ENCODE results near the gene HLA-DPA1.

HLA-DPA1 gene

DNA sequence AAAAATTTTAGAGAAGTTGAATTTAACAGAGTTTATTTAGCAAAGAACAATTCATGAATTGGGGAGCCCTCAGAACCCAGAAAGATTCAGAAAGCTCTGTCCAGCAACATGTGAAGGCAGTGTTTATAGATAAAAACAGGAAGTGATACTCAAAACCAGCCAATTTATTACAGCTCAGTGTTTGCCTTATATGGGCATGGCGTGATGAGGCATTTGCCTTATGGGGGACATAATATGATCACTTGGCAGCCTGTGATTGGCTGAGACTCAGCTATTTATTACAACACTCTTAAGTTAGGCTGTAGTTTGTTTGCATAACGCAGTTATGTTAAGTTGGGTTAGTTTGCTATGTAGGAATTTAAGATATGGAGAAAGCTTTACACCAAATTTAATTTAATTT, 11.5 kb downstream of the HLA-DPA1 start:
- no peak for DNase-seq

DNA sequence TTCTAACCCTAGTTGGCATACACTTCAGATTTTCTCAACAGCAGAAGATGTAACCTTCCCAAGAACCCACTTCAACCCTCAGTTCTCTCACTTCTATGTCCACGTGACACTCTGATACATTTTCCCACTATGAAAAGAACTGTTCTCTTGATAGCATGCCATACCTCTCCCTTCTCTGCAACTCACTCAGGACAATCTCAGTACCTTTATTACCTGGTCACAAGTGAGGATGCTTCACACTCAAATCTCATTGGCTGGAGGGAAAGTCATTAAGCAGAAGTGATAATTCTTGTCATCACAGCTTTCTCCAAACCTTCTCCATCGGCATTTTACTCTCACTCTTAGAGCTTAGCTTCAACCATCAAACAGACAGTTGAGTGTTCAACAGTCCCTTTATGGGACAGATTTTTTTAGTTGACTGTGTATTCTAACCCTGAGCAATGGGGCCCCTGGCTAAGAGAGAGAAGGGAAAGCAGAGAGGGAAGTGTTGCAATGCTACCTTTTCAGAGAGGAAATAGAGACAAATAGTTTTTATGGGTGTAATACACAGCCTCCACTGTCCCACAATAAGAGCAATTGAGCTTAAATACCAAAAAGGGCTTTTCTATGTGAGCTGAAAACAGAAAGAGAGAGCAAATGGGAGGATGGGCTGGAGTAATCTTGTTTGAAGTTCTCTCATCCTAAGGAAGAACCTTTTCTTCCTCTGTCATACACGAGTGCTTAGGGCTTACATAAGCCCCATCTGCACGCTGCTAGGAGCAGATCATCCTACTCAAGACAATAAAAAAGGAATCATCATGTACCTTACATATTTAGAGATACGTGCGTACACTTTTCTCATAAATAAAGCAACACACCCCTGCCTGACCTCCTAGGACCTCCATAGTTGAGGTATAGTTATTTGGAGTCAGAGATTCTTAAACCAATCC, 16.0 kb downstream of the HLA-DPA1 start:
- DNase-seq: no peak

DNA sequence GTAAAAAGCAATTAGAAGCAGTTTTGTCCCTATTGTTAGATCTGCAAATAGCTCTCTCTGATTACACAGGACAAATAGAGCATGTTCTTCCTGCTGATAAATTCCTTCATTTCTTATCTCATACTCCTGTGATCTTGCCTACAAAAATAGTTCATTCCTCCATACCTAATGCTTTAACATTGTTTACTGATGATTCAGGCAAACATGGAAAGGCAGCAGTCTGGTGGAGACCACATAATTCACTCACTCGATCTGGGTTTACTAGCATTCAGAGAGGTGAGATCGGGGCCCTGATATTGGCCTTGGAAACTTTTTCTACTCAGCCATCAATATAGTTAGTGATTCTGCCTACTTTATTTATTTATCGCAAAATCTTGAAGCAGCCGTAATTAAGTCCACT, 20.2 kb downstream of the HLA-DPA1 start:
- DNase-seq: no peak

DNA sequence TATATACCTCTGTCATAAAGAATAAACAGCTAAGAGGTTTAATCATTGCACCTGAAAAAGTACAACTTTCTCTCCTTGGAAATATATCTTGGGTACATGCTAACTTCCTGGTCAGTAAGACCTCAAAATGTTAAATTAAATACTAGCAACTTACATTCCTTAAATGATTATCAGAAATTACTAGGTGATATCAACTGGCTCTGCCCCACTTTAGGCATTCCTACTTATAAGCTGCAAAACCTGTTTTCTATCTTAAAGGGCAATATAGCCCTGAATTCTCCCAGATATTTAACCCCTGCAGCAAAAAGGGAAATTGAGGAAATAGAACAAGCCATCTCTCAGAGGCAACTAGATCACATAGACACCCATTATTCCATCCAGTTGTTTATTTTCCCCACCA, 20.8 kb downstream of the HLA-DPA1 start:
- DNase-seq: no peak

DNA sequence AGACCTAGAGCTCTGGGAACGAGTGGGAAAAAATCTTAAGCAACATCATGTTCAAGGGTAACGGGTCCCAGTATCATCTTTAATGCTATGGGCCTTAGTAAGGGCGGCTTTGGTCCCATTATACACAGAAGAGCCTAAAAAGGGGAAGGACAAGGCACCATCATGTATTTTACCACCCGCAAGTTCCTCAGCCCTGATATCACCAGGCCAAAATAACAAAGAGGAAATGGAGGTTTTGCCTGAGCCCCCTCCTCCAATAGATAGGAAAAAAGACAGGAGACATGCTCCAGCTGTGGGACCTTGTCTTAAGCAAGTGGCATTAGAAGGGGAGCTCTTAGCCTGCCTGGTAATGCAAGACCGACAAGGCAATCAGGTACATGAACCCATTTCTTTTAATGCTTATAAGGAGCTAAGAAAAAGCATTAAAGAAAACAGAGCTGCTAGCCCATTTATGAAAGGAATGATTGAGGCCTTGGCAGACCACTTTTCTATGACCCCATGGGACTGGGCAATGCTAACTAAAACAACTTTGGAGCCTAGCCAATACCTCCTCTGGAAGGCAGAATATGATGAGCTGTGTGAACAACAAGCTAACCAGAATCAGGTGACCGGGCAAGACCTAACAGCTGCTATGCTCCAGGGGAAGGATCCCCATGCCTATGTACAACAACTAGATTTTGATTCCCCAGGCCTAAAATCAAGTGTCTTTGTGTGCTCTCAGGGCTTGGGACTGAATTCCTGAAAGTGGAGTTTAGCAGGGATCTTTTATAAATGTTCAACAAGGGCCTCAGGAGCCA, 23.2 kb downstream of the HLA-DPA1 start:
- no peak for DNase-seq

DNA sequence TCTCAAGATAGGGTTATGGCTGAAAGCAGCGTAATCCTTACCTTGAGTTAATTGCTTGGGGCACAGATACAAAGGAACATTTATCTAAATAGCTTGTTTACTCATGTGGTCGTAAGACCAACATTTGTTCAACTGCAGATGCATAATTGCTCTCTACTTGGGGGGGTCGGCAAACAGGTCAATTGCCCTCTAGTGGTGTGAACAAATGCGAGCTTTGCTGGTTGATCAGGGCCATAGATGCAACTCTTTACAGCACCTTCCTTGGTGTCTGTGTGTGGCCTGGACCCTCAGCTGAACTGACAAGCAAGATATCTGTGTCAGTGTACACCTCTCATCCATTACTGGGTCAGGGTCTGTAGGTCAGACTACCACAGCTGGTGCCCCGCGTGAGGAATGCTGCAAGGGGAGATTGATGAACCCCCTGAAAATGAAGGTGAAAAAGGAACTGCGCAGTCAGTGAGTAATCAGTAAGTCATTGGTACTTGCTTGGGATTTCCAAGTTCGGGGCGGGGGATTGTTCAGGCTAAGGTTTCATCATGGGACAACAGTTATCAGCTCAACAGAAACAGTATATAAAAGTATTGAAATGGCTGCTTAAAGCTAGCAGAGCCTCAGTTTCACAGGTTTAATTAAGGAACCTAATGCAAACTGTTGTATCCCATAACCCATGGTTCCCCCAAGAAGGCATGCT, 24.0 kb downstream of the HLA-DPA1 start:
- DNase-seq: no peak

DNA sequence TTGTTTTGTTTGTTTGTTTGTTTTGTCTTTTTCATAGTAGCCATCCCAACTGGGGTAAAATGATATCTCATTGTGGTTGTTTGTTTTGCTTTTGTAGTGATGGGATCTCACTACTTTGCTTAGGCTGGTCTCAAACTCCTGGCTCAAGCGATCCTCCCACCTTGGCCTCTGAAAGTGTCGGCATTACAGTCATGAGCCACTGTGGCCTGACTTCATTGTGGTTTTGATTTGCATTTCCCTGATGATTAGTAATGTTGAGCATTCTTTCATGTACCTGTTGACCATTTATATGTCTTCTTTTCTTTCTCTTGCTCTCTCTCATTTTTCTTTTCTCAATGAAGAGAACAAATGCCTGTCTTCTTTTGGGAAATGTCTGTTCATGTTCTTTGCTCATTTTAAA, 33.3 kb downstream of the HLA-DPA1 start:
- no peak for DNase-seq

DNA sequence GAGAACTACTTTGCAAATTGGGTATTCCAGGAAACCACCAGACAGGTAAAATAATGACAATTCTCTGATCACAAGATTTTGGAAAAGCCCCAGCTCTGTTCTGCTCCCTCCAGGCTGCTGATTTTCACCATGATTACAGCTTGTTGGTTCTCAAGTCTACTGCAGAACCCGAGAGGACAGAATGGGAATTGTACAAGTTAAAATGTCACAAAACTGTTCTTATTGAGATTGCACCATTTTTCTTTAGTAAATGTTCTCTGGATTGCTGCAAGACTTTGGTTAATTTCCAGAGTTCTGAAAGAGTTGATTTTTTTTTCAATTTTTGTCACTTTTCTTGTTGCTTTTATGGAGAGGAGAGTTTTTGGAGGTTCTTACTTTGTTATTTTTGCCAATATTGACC, 36.9 kb downstream of the HLA-DPA1 start:
- DNase-seq: no peak

DNA sequence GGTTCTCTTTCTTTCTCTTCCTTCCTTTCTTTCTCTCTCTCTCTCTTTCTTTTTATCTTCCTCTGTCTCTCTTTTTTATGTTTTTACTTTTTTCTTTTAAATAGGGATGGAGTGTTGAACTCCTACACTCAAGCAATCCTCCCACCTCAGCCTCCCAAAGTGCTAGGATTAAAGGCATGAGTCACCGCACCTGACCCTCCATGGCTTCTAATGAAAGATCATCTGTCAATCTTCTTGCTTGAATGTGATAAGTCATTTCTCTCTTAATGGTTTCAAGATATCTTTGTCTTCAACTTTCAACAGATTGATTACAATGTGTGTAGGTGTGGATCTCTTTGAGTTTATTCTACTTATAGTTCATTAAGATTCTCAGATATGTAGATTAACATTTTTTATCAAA, 38.9 kb downstream of the HLA-DPA1 start:
- no peak for DNase-seq

DNA sequence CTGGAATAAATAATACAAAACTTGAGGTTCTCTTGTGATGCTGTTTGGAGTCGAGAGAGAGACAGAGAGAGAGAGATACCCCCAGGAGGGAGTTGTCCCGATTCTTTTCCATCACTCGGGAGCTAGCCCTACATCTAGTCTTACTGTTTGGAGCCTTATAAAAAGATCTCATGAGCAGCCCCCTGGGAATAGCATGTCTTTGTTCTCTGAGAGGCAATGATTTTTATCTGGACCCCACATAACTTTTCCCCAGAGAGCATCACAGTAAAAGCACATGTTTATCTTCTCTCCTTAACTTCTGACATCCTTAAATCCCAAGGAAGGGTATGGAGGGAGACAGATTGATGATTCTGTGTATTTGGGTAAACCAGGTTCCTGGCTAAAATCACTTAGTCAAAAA, 43.2 kb downstream of the HLA-DPA1 start:
- DNase-seq: no peak

DNA sequence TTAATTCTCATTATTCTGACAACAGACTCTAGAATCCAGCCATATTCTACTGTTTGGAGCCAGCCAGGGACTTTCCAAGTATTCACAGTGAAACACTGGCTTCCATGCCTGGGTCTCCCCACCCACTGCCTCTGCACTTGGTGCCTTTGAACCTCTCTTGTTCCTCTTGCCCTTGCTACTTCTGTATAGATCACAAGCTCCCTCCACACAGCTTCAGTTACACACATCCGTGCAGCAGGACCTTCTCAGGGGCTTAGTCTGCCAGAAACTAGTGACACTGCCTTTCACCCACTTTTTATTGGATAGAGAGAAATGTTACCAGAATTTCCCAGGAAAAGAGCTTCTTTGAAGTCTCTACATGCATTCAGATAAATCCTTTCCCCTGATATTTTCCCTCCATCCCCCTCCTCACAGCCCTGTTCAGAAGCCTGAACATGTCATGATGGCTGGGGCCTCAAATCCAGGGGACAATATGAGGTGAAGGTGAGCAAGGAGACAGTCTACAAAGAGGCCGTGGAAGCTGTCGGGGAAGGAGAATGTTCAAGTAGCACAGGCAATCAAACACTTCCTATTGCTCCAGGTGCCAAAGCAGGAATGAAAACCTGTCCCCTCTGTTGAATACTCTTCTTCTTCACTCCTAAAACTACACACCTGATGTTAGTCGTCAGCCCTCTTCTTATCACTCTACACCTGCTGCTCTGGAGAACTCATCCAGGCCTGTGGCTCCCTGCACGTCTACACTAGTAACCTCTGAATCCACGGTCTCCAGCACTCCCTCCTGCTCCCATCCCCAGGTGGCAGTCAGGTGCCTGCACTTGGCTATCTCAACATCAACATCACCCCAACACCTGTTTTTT, 43.9 kb downstream of the HLA-DPA1 start:
- DNase-seq: no peak

DNA sequence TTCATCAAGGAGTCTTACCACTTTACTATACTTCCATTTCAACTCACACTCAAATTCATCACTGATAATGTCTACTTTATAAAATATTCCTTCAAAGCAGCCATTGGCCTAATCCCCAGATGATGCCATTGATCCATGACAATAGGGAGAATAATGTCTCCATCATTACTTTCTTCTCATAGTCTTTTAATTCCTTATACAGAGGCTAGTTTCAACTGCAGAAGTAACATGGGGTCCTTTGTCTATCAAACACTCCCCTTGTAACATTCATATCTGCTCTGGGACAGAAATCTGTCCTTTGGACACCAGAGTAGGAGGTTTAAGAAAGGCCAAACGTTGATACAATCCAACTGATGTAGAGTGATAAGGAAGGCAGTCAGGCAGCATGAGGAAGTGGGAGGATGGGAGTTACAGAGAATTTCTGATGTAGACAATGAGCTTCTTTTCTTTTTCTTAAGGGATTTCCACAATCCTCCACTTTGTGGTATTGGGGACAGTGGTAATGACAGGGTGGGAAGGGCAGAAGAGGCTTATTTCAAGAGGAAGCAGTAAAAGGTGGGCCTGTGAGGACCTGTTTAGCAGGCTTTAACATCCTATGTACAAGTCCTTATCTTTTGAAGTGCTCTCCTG, 45.1 kb downstream of the HLA-DPA1 start:
- no peak for DNase-seq

DNA sequence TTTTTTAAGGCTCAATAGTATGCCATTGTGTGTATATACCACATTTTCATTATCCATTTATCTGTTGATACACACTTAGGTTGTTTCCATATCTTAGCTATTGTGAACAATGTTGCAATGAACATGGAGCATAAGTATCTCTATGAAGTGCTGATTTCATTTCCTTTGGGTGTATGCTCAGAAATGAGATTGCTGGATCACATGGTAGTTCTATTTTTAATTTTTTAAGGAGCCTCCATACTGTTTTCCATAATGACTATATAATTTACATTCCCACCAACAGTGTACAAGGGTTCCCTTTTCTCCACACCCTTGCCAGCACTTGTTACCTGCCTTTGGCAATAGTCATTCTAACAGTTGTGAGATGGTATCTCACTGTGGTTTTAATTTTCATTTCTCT, 48.9 kb downstream of the HLA-DPA1 start:
- DNase-seq: no peak

DNA sequence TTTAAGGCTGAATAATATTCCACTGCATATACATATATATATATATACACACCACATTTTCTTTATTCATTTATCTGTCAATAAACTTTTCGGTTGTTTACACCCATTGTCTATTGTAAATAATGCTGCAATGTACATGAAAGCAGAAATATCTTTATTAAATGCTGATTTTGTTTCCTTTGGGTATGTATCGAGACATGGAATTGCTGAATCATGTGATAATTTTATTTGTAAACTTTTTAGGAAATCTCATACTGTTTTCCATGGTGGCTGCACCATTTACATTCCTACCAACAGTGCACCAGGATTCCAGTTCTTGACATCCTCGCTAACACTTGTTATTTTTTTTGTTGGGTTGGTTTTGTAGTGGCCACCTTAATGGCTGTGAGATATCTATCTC, 49.9 kb downstream of the HLA-DPA1 start:
- DNase-seq: no peak

DNA sequence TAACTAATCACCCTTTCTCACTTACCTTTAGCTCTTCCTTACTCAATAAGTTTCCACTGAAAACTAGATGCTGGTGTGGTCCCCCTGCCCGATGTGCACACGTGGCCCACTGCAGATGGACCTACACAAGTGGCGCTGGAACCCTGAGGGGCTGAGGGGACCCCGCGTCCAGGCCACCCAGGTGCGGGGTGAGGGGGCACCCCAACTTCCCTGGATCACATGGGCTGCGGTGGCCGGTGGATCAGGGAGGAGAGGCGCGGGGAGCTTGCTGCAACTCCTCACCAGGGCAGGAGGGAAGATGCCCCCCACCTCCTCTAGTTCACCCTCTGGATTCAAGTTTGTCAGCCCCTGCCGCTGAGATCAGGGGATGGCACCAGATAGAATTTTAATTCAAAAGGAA, 51.5 kb downstream of the HLA-DPA1 start:
- no peak for DNase-seq

DNA sequence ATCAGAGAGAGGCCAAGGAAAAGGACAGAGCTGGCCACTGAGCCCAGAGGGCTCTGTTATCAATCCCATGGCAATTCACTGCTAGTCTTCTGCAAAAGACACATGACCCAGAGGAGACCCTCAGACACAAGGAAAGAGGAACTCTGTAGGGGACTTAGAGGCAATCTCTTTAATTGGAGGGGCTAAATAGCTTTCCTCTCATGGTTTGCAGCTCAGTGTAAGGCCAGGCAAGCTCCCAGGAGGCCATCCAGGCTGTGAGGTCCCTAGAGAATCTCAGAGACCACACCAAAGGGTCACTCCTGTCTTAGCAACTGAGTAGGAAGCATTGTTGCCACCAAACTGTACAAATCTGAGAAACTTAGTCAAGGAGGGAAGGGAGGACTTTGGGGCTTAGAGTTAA, 54.1 kb downstream of the HLA-DPA1 start:
- no peak for DNase-seq

DNA sequence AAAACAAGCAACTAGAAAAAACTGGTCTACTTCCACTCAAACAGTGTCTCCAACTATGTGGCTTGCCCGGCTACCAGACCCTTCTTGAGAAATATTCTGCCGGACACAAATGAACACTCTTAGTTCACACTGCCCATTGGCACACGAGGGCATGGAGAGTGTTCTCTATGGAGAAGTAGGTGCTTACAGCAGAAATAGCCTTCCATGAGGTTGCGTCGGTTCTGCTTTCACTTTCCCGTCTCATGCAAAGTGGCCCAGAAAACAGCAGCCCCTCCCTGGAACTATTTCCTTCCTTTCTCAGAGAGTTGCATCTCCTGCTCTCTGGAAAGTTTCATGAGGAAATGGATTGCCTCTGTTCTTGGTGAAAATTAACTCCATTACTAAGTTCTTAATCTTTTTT, 54.5 kb downstream of the HLA-DPA1 start:
- DNase-seq: no peak

DNA sequence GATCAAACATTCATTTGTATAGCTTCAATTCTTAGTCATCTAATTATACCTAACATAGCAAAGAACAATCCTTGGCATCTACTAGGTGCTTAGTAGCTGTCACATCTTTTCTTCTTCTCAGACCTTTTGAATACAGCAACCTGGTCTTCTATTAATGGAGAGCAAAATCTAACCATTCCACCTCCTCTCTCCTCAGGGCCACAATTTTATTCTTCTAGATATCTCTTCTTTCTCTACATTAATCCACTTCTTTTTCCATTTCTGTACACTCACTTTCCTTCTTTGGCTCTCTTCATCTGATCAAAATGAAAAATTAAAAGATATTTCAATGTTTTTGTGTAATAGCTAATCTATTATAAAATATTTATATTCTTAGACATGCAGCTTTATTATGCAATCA, 55.0 kb downstream of the HLA-DPA1 start:
- no peak for DNase-seq

DNA sequence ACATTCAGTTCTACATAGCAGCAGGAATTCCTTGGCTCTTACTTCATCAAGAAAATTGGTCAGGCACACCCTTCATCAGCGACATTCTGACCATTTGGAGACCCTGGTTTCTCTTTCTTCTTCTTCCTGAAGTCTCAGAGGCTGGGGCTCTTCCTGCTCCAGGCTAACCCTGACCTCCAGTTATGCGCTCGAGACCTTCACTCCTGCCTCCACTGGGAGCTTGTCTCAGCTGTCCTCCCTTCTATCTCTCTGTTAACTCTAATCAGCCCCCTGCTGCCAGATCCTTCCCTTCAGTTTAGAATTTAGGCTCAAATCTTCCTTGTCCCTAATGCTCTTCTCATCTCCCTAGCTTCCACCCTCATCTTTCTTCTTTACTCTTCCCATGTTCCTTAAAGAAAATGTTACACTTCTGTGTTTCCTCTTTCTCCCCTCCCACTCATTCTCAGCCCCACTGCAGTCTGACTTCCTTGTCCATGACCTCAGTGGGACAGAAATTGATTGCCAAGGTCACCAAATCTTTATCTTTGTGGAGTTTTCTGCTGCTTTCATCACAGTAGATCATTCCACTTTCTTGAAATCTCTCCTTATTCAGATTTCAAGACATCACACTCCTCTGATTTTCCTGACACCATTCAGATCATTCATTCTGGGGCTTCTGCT, 55.6 kb downstream of the HLA-DPA1 start:
- no peak for DNase-seq

DNA sequence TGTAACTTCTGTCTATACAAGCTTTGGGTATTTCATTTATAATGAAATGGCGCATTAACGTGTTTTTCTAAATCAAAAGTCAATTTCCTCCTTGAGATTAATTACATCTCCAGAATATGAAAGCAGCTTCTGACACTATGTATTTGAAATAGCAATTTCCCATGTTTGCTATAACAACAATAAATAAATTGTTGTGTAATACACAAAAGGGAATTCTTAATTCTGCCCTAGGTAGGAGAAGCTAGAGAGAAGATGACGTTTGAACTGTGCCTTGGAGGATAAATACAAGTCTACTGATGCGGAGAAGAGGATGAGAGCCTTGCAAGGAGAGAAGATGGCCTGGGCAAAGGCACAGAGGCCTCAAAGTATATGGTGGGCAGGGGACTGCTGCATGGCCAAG, 56.4 kb downstream of the HLA-DPA1 start:
- DNase-seq: no peak

DNA sequence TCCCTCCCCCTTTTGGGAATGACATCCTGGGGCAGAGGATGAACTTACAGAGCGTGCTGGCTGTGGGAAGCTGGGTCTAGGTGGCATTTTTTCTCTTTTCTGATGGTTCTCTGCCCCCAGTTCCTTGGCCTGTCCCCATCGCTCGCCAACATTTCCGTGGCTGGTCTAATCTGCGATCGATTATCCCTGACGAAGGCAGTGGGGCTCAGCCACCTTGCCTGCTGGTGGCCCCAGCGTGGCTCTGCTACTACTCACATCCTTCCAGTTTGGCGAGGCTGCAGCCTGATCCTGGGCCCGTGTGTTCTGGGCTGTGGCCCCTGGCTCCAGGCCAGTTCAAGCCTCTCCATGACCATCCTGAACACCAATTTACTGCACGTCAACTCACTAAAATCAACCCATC, 57.7 kb downstream of the HLA-DPA1 start:
- no peak for DNase-seq

Data from DMS79 (cell line).